H1 (cell line): ENCODE measurements around the gene NFKBIZ. TPM values are rescaled to one million over a fixed set of nuclear protein-coding genes. Genes with fewer than 3 reads are reported as not detected.

Source experiments
- CTCF ChIA-PET: fragments of 300-600 bp; sonication (Branson Sonifier 250); formaldehyde crosslinking; loops from one replicate; lab custom pipeline; 2021; ENCODE audit not compliant: partially characterized antibody; lab: Charles Lee
- POLR2A ChIA-PET: fragments of 300-600 bp; sonication (Branson Sonifier 250); formaldehyde crosslinking; loops from one replicate; lab custom pipeline; 2021; ENCODE audit warnings: inconsistent platforms; ENCODE audit not compliant: partially characterized antibody; lab: Charles Lee
- DNase-seq, 2 experiments: peaks; one replicate each; pipeline versions ENCODE4 v3.0.0 to v3.0.0-alpha.2; 2010 to 2022; ENCODE audit warnings: low spot score in 2 of 2, low read depth in 1 of 2, mixed read lengths in 1 of 2
- FAIRE-seq: peaks from 2 replicates; lab custom pipeline; 2011; peaks lifted over from hg19 to GRCh38; lab: Jason Lieb, UNC
- H2AFZ ChIP-seq: 2 replicates; pipeline ENCODE4 v1.8.1; 2012; ENCODE audit warnings: low read length, inconsistent platforms
- H2AK5ac ChIP-seq: 2 replicates; pipeline ENCODE4 v1.6.1; 2013; ENCODE audit warnings: low read depth, low read length
- H2BK120ac ChIP-seq: replicated peaks from 2 replicates; pipeline ENCODE3; 2013; ENCODE audit warnings: low read depth, low read length, inconsistent platforms
- H2BK12ac ChIP-seq: 2 replicates; pipeline ENCODE4 v1.6.1; 2013; ENCODE audit warnings: low read depth, low read length
- H2BK15ac ChIP-seq: 2 replicates; pipeline ENCODE4 v1.6.1; 2013; ENCODE audit warnings: low read length
- H2BK20ac ChIP-seq: 2 replicates; pipeline ENCODE4 v1.6.1; 2013; ENCODE audit warnings: low read length
- H2BK5ac ChIP-seq: 2 replicates; pipeline ENCODE4 v1.6.1; 2013; ENCODE audit warnings: low read depth, low read length
- H3K14ac ChIP-seq: 2 replicates; pipeline ENCODE4 v1.6.1; 2013; ENCODE audit warnings: inconsistent platforms; ENCODE audit not compliant: insufficient read length
- H3K18ac ChIP-seq: 2 replicates; pipeline ENCODE4 v1.6.1; 2013; ENCODE audit warnings: low read length; ENCODE audit errors: extremely low read depth
- H3K23ac ChIP-seq: 2 replicates; pipeline ENCODE4 v1.6.1; 2013; ENCODE audit warnings: inconsistent platforms; ENCODE audit not compliant: insufficient read length
- H3K23me2 ChIP-seq: 2 replicates; pipeline ENCODE4 v1.6.1; 2013; ENCODE audit warnings: low read depth, low read length
- H3K27ac ChIP-seq: 2 replicates; pipeline ENCODE4 v1.6.1; 2011; ENCODE audit warnings: low read depth, low read length, inconsistent platforms
- H3K27me3 ChIP-seq, 4 experiments: replicated peaks in 1 of 4; 1 replicate in 1 of 4; 2 replicates in 3 of 4; pipeline versions ENCODE4 v1.6.1 to v1.8.1; 2011 to 2013; ENCODE audit warnings: low read length in 3 of 4, mild to moderate bottlenecking in 3 of 4, inconsistent platforms in 2 of 4, mixed read lengths in 2 of 4, moderate library complexity in 1 of 4; ENCODE audit not compliant: control insufficient read depth in 3 of 4, insufficient read depth in 3 of 4; ENCODE audit errors: extremely low read depth in 1 of 4
- H3K36me3 ChIP-seq, 4 experiments: 2 replicates each; pipeline versions ENCODE4 v1.6.1 to v1.8.1; 2011 to 2013; ENCODE audit warnings: mild to moderate bottlenecking in 4 of 4, low read length in 3 of 4, moderate library complexity in 2 of 4, control low read depth in 1 of 4, inconsistent platforms in 1 of 4; ENCODE audit not compliant: insufficient read depth in 4 of 4, control insufficient read depth in 2 of 4
- H3K4ac ChIP-seq: replicated peaks from 2 replicates; pipeline ENCODE3; 2013; ENCODE audit warnings: low read length, low read depth, mixed read lengths, inconsistent platforms; ENCODE audit not compliant: insufficient read length
- H3K4me1 ChIP-seq, 4 experiments: replicated peaks in 1 of 4; 1 replicate in 1 of 4; 2 replicates in 3 of 4; pipeline versions ENCODE4 v1.6.1 to v1.8.1; 2011 to 2013; ENCODE audit warnings: low read length in 3 of 4, inconsistent platforms in 2 of 4, mixed read lengths in 1 of 4; ENCODE audit not compliant: insufficient read depth in 4 of 4, control insufficient read depth in 3 of 4
- H3K4me2 ChIP-seq, 2 experiments: 2 replicates each; pipeline versions ENCODE4 v1.6.1 to v1.8.1; 2011 to 2013; ENCODE audit warnings: low read depth in 2 of 2, low read length in 2 of 2, control low read depth in 1 of 2, inconsistent platforms in 1 of 2, mild to moderate bottlenecking in 1 of 2; ENCODE audit not compliant: insufficient read depth in 1 of 2
- H3K4me3 ChIP-seq, 4 experiments: fragments of 200-600, 300-600 bp in 1 of 4; sonication (generic), shearing (Covaris generic), sonication (Bioruptor Twin) in 1 of 4; 2 replicates each; pipeline versions ENCODE4 v1.5.1 to v1.8.1; 2011 to 2016; ENCODE audit warnings: low read length in 4 of 4, low read depth in 3 of 4, control low read depth in 2 of 4, inconsistent platforms in 2 of 4, mild to moderate bottlenecking in 2 of 4, mixed read lengths in 1 of 4, moderate library complexity in 1 of 4; ENCODE audit not compliant: insufficient read depth in 2 of 4; ENCODE audit errors: extremely low read depth in 1 of 4
- H3K56ac ChIP-seq: replicated peaks from 2 replicates; pipeline ENCODE3; 2013; ENCODE audit warnings: low read depth, mild to moderate bottlenecking, mixed read lengths, low read length, inconsistent platforms; ENCODE audit not compliant: insufficient read length
- H3K79me1 ChIP-seq: 2 replicates; pipeline ENCODE4 v1.6.1; 2013; ENCODE audit warnings: low read depth, low read length, control low read depth
- H3K79me2 ChIP-seq, 2 experiments: 2 replicates each; pipeline versions ENCODE4 v1.6.1 to v1.8.1; 2012 to 2013; ENCODE audit warnings: low read length in 2 of 2, mild to moderate bottlenecking in 2 of 2, inconsistent platforms in 1 of 2; ENCODE audit not compliant: insufficient read depth in 2 of 2, control insufficient read depth in 1 of 2
- H3K9ac ChIP-seq, 4 experiments: replicated peaks in 1 of 4; 1 replicate in 1 of 4; 2 replicates in 3 of 4; pipeline versions ENCODE4 v1.6.1 to v1.8.1; 2011 to 2013; ENCODE audit warnings: low read depth in 3 of 4, low read length in 3 of 4, control low read depth in 2 of 4, mild to moderate bottlenecking in 2 of 4, moderate library complexity in 2 of 4, inconsistent platforms in 1 of 4; ENCODE audit errors: extremely low read depth in 1 of 4
- H3K9me3 ChIP-seq, 2 experiments: 2 replicates each; pipeline versions ENCODE4 v1.6.1 to v1.8.1; 2012 to 2013; ENCODE audit warnings: mild to moderate bottlenecking in 2 of 2, moderate library complexity in 2 of 2, control low read depth in 1 of 2, inconsistent platforms in 1 of 2, low read depth in 1 of 2, low read length in 1 of 2, mixed read lengths in 1 of 2; ENCODE audit not compliant: insufficient read depth in 2 of 2
- H4K20me1 ChIP-seq, 2 experiments: replicated peaks in 1 of 2; 2 replicates each; pipeline versions ENCODE3 to v1.8.1; 2011 to 2013; ENCODE audit warnings: inconsistent platforms in 2 of 2, low read length in 2 of 2, mild to moderate bottlenecking in 1 of 2; ENCODE audit not compliant: insufficient read depth in 2 of 2, control insufficient read depth in 1 of 2
- H4K5ac ChIP-seq: 2 replicates; pipeline ENCODE4 v1.6.1; 2013; ENCODE audit warnings: low read length, low read depth, mixed read lengths, inconsistent platforms; ENCODE audit not compliant: insufficient read length
- H4K8ac ChIP-seq: 2 replicates; pipeline ENCODE4 v1.8.0; 2013; ENCODE audit warnings: mild to moderate bottlenecking, moderate library complexity, low read length, inconsistent platforms; ENCODE audit not compliant: insufficient read depth; ENCODE audit errors: extremely low read depth
- H4K91ac ChIP-seq: replicated peaks from 2 replicates; pipeline ENCODE3; 2013; ENCODE audit warnings: low read length, mixed read lengths, inconsistent platforms; ENCODE audit not compliant: insufficient read length
- KDM1A ChIP-seq: fragments of 200-600, 300-600 bp; sonication (generic); IDR thresholded peaks from 2 replicates; pipeline ENCODE4 v1.7.1; 2016; ENCODE audit warnings: mild to moderate bottlenecking, low read length, borderline replicate concordance
- KDM5A ChIP-seq: fragments of 200-600 bp; IDR thresholded peaks from 2 replicates; pipeline ENCODE4 v1.7.1; 2012; ENCODE audit warnings: mild to moderate bottlenecking, low read length, inconsistent platforms, mixed read lengths
- WGBS, 2 experiments: shearing (Covaris generic) in 1 of 2; methylation state at CpG; one replicate each; pipeline versions ENCODE4 v1.1.6 to v1.1.7; 2013 to 2015; ENCODE audit warnings: low lambda C conversion rate in 2 of 2, mixed read lengths in 2 of 2, inconsistent platforms in 1 of 2, low coverage in 1 of 2, missing lambda C conversion rate in 1 of 2; ENCODE audit not compliant: insufficient replicate concordance in 2 of 2, insufficient coverage in 1 of 2, insufficient read length in 1 of 2; ENCODE audit errors: extremely low coverage in 1 of 2, missing lambda C conversion rate in 1 of 2; 5-methylcytosine and 5-hydroxymethylcytosine counted together
- polyA plus RNA-seq, 7 experiments: library from polyadenylated mRNA; depleted of rRNA in 3 of 7; stranded (reverse) in 5 of 7; unstranded in 2 of 7; fragments of >200 nt in 5 of 7; fragments of 200-250 nt in 2 of 7; gene quantifications; 1 replicate in 5 of 7; 2 replicates in 1 of 7; 4 replicates in 1 of 7; pipeline versions ENCODE4 v1.2.1 to v1.2.3, GENCODE V29; 2011 to 2013; ENCODE audit warnings: missing spikeins in 2 of 7, mixed read lengths in 2 of 7
- total RNA-seq: library from RNA; stranded (reverse); fragmentation: NEBNext Ultra II Directional; extraction: Animal tissue kit (Norgen Biotek cat#: 25700); gene quantifications from 2 replicates; pipeline ENCODE4 v1.2.1, GENCODE V29; 2021
- TF ChIP-seq, protein P1 (sequence below): IDR thresholded peaks from 2 replicates; pipeline ENCODE4 v1.6.1; 2011; ENCODE audit warnings: low read depth, mild to moderate bottlenecking, low read length; ENCODE audit not compliant: insufficient read depth

The NFKBIZ gene
- total and polyA plus RNA-seq, 2 of the 8 experiments (the other 6 are each of a cell fraction or from before 2014, with no cell fraction given), result 7.2 to 24.5 TPM

DNA sequence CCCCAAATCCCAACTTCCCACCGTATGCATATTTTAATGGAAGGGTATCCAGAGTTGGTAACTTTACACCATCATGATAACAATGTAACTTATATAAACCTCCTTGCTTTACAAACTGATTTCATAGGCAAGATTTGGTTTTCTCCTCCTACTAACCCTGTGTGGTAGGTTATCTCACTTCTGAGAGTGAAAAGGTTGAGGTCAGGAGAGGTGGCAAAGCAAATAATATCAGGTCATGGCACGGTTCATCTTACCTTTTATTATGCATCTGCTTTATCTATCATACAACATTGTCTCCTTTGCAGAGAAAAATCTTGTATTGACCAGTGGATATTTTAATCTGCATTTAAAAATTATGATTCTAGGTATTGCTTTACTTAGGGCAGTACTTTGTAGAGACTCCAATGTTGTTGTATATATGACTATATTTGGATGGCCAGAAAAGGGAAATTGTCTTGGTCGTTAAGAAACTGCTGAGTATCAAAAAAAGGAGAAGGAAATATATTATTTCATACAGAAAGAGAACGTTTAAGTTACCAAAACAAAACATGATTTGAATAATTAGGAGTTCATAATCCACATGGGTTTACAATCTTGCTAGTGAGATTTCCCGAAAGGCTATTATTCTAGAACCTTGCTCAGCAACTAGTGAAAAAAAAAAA lies 30.4 kb downstream of the NFKBIZ start:
- Histone ChIP-seq H2BK15ac (no peak overlapping the region), H3K4me2 (no peak overlapping the region), H2BK120ac (no peak overlapping the region), H3K36me3 (no peaks in the 10 kb centered on the region), H3K79me1 (no peaks in the 10 kb centered on the region), H3K56ac (no peak overlapping the region), H4K8ac (no peak overlapping the region), H3K9me3 (no peaks in the 10 kb centered on the region), H2AFZ (0 out of 2 replicates have a peak overlapping the region, but pooled peaks have one; percentile 30), H3K4ac (no peak overlapping the region), H3K23me2 (no peaks in the 10 kb centered on the region), H2AK5ac (no peak overlapping the region), H3K9ac (no peak overlapping the region), H3K18ac (no peak overlapping the region), H3K27me3 (no peaks in the 10 kb centered on the region), H3K4me3 (no peak overlapping the region), H2BK12ac (no peak overlapping the region), H4K20me1 (no peaks in the 10 kb centered on the region), H4K91ac (no peak overlapping the region), H2BK20ac (no peak overlapping the region), H3K27ac (no peak overlapping the region), H3K79me2 (no peaks in the 10 kb centered on the region), H2BK5ac (no peak overlapping the region), H3K23ac (no peak overlapping the region), H3K14ac (no peak overlapping the region), H3K4me1 (no peaks in the 10 kb centered on the region), H4K5ac (no peak overlapping the region)
- TF ChIP-seq, protein P1, sequence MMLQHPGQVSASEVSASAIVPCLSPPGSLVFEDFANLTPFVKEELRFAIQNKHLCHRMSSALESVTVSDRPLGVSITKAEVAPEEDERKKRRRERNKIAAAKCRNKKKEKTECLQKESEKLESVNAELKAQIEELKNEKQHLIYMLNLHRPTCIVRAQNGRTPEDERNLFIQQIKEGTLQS, result no peak
- no peak for TF ChIP-seq KDM5A
- TF ChIP-seq KDM1A, result no peak
- FAIRE-seq (no peak), DNase-seq (no peak)
- ChIA-PET CTCF (no interaction called here), POLR2A (no interaction called here)
- 93% methylated on average over 5 of the region's 5 CpGs; no CpG with 5 or more reads in 1 of the 2 experiments for WGBS, 2 experiments
